AG04449 (cell line): ENCODE measurements around the gene RER1.

Experiments
- CTCF ChIA-PET: fragments of 350-600 bp; formaldehyde crosslinking; extraction: SDS; loops from one replicate; lab custom pipeline; 2021; ENCODE audit warnings: antibody characterized with exemption; lab: Yijun Ruan, JAX
- POLR2A ChIA-PET: fragments of 400-600, 350-600 bp; formaldehyde crosslinking; extraction: SDS; loops from one replicate; lab custom pipeline; 2020; ENCODE audit warnings: antibody characterized with exemption, inconsistent platforms; lab: Yijun Ruan, JAX
- DNase-seq: peaks from one replicate; pipeline ENCODE4 v3.0.0-alpha.2; 2010; ENCODE audit warnings: low read depth, low spot score
- H3K4me3 ChIP-seq: 2 replicates; pipeline ENCODE4 v1.5.1; 2011; ENCODE audit warnings: low read depth, mild to moderate bottlenecking, control low read depth, low read length
- CTCF ChIP-seq: IDR thresholded peaks from one replicate; pipeline ENCODE4 v1.5.1; 2011; ENCODE audit warnings: mild to moderate bottlenecking, moderate library complexity, low read length, control low read depth, inconsistent platforms; ENCODE audit not compliant: insufficient read depth; ENCODE audit errors: missing control alignments

Gene RER1

GRCh38 chr1:2376261-2376741, 15.3 kb upstream of the RER1 start:
- DNase-seq: no peak
- CTCF ChIA-PET: interaction anchor here (0.8 to 21.2 kb wide), 4 partner anchors 10 to 202 kb away, joined by 3 to 891 read pairs (median 4); partner anchors contain the start of gene FAAP20
- H3K4me3 ChIP-seq: no peak overlapping the region
- no peak for TF ChIP-seq CTCF
- POLR2A ChIA-PET: interaction anchor here (0.9 kb wide), 2 partner anchors 46 to 181 kb away, joined by 3 read pairs; partner anchors contain the start of gene FAAP20

GRCh38 chr1:2376931-2377672, 14.5 kb upstream of the RER1 start:
- CTCF ChIA-PET: interaction anchor here (0.8 to 21.2 kb wide), 3 partner anchors 9 to 177 kb away, joined by 3 to 891 read pairs (median 3); partner anchors contain the start of gene FAAP20
- H3K4me3 ChIP-seq: no peak overlapping the region

GRCh38 chr1:2377751-2378440, 13.7 kb upstream of the RER1 start:
- ChIA-PET CTCF (interaction anchor here (1.4 to 21.2 kb wide), 2 partner anchors 89 to 178 kb away, joined by 3 to 891 read pairs; partner anchors contain the start of gene FAAP20), POLR2A (no interaction called here)
- H3K4me3 ChIP-seq: no peak overlapping the region
- DNase-seq: no peak
- no peak for TF ChIP-seq CTCF

More at GRCh38 chr1:2376931-2377672, 14.5 kb upstream of the RER1 start:
- DNase-seq: no peak
- POLR2A ChIA-PET: no interaction called here
- TF ChIP-seq CTCF: no peak

GRCh38 chr1:2378441-2378851, 13.2 kb upstream of the RER1 start:
- H3K4me3 ChIP-seq: no peak overlapping the region
- ChIA-PET CTCF (interaction anchor here (0.9 to 21.2 kb wide), 7 partner anchors 9 to 203 kb away, joined by 3 to 891 read pairs (median 6); partner anchors contain the start of genes FAAP20, MORN1 and RER1), POLR2A (interaction anchor here (0.6 kb wide), 1 partner anchor 151 kb away, joined by 3 read pairs; no protein-coding TSS in a partner anchor)
- DNase-seq: no peak
- no peak for TF ChIP-seq CTCF

GRCh38 chr1:2378956-2379732, 12.5 kb upstream of the RER1 start:
- no peak for DNase-seq
- TF ChIP-seq CTCF: no peak
- CTCF ChIA-PET: interaction anchor here (0.9 to 21.2 kb wide), 8 partner anchors 9 to 204 kb away, joined by 3 to 891 read pairs (median 24); partner anchors contain the start of genes FAAP20, MORN1, RER1 and SKI
- POLR2A ChIA-PET: interaction anchor here (0.6 kb wide), 1 partner anchor 152 kb away, joined by 3 read pairs; no protein-coding TSS in a partner anchor
- H3K4me3 ChIP-seq: no peak overlapping the region
